Coronary artery (tissue), 2 donors: ENCODE measurements around the gene UNC79.
"Not testable (repeated sequence)": the region's sequence is repeated elsewhere in the genome, so short reads cannot be mapped to it uniquely, and the experiment has no call there.

Source experiments
- DNase-seq: peaks from one replicate; pipeline ENCODE4 v3.0.0-alpha.2; 2017; ENCODE audit warnings: low spot score
- H3K27ac ChIP-seq, 2 donors: fragments of 200-600 bp; sonication (generic); one replicate each; pipeline ENCODE4 v1.5.1; 2016 to 2019
- H3K4me3 ChIP-seq: fragments of 200-600 bp; sonication (generic); 2 replicates; pipeline ENCODE4 v1.5.1; 2016; ENCODE audit warnings: mild to moderate bottlenecking, moderate library complexity
- TF ChIP-seq, protein P1 (sequence below): fragments of 200-600 bp; sonication (generic); IDR thresholded peaks from one replicate; pipeline ENCODE4 v1.5.1; 2019; ENCODE audit warnings: antibody characterized with exemption

Gene UNC79

DNA sequence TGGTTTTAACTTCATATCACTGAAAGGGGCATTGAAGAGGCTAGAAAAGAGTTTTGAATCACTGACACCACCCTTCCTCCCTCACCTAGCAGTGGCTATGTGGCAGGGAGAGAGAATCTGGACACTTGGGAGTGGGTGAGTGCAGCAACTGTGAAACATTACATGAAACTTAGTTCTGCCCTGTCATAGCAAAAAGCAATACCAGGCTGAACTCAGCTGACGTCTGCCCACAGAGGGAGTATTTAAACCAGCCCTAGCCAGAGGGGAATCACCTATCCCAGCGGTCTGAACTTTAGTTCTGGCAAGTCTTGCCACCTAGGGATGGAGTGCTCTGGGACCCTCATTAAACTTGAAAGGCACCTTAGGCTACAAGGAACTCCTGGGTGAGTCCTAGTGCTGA, 20.7 kb upstream of the UNC79 start:
- TF ChIP-seq, protein P1, sequence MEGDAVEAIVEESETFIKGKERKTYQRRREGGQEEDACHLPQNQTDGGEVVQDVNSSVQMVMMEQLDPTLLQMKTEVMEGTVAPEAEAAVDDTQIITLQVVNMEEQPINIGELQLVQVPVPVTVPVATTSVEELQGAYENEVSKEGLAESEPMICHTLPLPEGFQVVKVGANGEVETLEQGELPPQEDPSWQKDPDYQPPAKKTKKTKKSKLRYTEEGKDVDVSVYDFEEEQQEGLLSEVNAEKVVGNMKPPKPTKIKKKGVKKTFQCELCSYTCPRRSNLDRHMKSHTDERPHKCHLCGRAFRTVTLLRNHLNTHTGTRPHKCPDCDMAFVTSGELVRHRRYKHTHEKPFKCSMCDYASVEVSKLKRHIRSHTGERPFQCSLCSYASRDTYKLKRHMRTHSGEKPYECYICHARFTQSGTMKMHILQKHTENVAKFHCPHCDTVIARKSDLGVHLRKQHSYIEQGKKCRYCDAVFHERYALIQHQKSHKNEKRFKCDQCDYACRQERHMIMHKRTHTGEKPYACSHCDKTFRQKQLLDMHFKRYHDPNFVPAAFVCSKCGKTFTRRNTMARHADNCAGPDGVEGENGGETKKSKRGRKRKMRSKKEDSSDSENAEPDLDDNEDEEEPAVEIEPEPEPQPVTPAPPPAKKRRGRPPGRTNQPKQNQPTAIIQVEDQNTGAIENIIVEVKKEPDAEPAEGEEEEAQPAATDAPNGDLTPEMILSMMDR: no peak

DNA sequence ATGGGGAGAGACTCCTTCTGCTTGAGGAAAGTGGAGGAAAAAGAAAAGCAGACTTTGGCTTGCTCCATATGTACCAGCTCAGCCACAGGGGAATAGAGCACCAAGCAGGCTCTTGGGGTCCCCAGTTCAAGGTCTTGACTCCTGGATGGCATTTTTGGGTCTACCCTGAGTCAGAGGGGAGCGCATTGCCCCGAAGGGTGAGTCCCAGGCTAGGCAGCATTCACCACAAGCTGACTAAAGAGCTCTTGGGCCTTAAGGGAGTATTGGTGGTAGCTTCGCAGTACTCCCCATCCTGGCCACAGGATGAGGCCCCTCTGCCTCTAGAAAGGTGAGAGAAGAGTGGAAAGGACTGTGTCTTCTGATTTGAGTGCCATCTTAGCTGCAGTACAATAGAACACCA, 19.8 kb upstream of the UNC79 start:
- Histone ChIP-seq H3K4me3 (no peak overlapping the region), H3K27ac (no peak overlapping the region)
- TF ChIP-seq, protein P1: no peak
- no peak for DNase-seq

More for the DNA sequence above, 20.7 kb upstream of the UNC79 start:
- Histone ChIP-seq H3K27ac (no peak overlapping the region), H3K4me3 (no peak overlapping the region)
- DNase-seq: no peak

DNA sequence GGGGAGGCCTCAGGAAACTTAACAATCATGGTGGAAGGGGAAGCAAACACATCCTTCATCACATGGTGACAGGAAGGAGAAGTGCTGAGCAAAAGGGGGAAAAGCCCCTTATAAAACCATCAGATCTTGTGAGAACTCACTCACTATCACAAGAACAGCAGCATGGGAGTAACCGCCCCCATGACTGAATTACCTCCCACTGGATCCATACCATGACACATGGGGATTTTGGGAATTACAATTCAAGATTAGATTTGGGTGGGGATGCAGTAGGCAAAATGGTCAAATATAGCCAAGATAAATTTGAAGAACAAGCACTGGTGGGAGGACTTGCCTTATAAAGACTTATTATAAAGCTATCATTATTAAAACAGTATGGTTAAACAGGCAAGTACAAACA, 5.6 kb upstream of the UNC79 start:
- not testable (repeated sequence) for H3K27ac ChIP-seq, H3K4me3 ChIP-seq, DNase-seq

DNA sequence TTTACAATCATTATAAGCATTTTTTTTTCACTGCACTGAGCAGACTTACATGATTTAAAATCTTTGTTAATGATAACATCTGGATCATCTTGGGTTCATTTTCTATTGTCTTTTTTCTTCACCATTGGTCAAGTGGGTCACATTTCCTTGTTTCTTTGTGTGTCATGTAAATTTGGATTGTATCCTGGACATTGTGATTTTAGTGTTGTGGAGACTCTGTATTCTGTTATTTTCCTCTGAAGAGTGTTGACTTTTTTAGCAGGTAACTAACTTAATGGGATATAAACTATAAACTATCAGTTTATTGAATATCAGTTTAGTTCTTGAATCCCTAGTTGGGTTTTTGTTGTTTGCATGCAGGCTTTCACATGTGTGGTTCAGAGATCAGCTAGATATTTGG, 4.0 kb upstream of the UNC79 start:
- TF ChIP-seq, protein P1: no peak
- DNase-seq: no peak
- Histone ChIP-seq H3K27ac (no peak overlapping the region), H3K4me3 (no peak overlapping the region)

DNA sequence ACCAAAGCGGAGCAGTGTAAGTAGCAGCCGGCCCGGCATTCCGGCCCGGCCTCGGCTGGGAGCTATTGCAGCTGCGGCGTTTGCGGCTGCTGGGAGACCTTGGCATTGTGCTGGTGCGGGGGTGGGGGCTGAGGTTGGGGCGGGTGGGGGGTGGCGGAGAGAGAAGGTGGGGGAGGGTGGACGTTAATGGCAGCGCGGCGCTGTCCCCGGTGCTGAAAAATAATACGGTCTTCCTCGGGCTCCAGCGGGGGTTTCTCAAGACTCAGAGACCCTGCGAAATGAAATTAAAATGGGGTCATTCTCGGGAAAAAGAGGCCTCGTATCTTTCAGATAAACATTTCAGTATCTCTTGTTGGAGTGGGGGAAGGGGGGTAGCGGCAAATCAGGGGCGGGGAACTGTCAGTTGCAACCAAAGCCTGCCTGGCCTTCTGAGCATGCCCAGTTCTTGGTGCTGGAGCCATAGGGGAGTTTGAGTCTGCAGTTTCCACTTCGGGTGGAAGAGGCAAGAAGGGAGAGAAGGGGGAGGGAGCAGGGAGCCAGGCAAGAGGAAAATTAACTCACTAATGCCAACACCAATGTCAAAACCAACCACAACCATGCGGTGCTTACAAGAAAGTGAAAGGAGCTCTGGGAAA, 414 bp downstream of the UNC79 start:
- TF ChIP-seq, protein P1: no peak
- DNase-seq: no peak
- Histone ChIP-seq H3K4me3 (peak overlapping the region; percentile 49), H3K27ac (no peak overlapping the region)

DNA sequence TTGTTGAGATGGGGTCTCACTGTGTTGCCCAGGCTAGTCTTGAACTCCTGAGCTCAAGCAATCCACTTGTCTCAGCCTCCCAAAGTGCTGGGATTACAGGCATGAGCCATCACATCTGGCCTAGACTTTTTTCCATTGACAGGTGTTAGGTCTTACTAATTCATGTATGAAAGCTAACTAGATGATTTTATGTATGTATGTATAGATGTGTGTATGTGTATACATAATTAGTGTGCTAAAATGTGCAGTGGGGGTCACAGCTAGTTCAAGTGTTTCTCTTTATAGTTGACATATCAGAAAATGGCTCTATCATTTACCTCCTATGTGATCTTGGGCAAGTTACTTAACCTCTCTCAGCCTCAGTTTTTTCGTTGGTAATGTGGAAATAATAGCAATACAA, 23.5 kb downstream of the UNC79 start:
- Histone ChIP-seq H3K27ac (no peak overlapping the region), H3K4me3 (no peak overlapping the region)
- no peak for DNase-seq
- TF ChIP-seq, protein P1: no peak

DNA sequence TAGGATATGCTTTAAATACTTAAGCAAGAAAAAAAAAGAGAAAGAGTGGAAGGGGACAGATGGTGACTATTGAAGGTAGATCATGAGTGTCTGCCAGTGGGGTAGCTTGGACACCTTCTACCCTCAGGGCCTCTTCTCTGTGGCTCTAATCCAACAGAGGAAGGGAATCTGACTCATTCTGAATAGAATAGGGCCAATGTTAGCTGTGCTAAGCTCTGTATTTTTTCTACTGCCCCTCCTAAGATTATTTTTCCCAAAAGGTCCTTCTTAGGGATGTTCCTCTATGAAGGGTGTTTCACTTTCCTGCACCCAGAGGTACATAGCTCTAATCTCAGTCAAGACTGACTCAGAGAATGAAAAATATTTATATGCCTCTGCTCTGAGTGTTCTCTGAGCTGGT, 25.6 kb downstream of the UNC79 start:
- H3K27ac ChIP-seq: no peak overlapping the region
- DNase-seq: no peak
- no peak overlapping the region for H3K4me3 ChIP-seq
- TF ChIP-seq, protein P1: no peak

DNA sequence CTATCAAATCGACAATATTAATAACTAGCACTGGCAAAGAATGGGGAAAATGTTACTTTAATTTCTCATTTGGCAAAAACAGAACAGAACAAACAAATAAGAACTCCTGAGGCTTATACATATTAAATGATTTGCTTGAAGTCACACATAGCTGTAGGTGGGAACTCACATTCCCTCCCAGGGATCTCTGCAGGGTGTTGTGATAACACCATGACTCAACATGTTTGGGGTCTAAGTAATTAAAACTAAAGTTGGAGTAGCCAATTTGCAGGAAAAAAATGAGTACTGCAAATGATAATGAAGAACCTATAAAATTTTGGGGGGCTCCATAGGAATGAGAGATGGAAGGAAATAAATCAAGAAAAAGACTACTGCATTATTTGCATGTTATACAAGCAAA, 27.5 kb downstream of the UNC79 start:
- no peak overlapping the region for H3K27ac ChIP-seq
- DNase-seq: no peak
- no peak overlapping the region for H3K4me3 ChIP-seq
- TF ChIP-seq, protein P1: no peak
